ENCODE measurements around the gene ATF6. TPM values are rescaled to one million over a fixed set of nuclear protein-coding genes. Genes with fewer than 3 reads are reported as not detected.
"Not testable (repeated sequence)": the region's sequence is repeated elsewhere in the genome, so short reads cannot be mapped to it uniquely, and the experiment has no call there.

Gene ATF6
- total RNA-seq, 1 experiment from 2014 or later: 20.9 TPM

GRCh38 chr1:161803181-161803580, 37.1 kb downstream of the ATF6 start:
- POLR2A ChIA-PET: no interaction called here
- CTCF ChIA-PET: interaction anchor here (2.4 kb wide), 1 partner anchor 10 kb away, joined by 11 read pairs; no protein-coding TSS in a partner anchor
- RAD21 ChIA-PET (ENCODE audit: low non-redundant PET in 1 of 2, low total read pairs in 2 of 2, uncharacterized antibody in 2 of 2, unreplicated experiment in 2 of 2): no interaction called here

DNA sequence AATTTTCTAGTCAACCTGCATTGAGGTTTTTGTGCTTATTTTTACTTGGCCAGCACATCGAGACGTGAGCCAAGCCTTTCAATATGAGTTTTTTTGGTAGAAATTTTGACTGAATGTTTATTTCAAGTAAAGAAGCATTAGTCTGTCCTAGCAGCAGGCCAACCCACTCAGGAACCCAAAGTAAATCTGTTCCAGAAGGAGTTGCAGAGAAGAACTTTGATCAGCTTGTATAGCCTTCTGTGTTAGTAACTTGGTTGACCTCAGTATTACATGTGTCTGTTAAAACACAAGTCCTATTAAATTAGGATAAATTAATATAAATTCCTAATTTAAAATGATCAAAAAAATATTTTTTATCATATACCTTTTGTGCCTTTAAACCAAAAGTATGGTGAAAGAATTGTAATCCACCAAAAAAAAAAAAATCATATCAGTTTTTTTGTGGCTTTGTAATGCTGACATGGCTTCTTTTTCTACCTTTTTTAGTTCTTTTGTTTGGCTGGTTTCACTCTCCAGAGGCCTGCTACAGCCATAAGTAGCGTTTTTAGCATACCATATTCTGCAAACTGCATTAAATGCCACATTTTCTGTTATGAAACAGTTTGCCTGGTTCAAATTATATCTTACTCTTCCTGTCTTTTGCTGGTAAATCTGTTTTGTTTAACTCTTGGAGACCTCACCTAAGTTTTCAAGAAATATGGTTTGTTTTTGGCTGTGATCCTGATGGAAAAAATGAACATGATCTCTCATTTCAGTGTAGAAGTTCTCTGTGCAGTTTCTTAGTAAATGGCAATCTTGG, 39.5 kb downstream of the ATF6 start:
- ChIA-PET POLR2A (no interaction called here), RAD21 (ENCODE audit: low non-redundant PET in 1 of 2, low total read pairs in 2 of 2, uncharacterized antibody in 2 of 2, unreplicated experiment in 2 of 2) (no interaction called here), CTCF (interaction anchor here (1.2 kb wide), 1 partner anchor 231 kb away, joined by 4 read pairs; no protein-coding TSS in a partner anchor)
- H3K27ac ChIP-seq (ENCODE audit: low read depth, low read length): no peak overlapping the region
- no peak for DNase-seq (ENCODE audit: low read depth, low spot score)
- no peaks in the 10 kb centered on the region for H3K9me3 ChIP-seq (ENCODE audit: control insufficient read depth in 1 of 2, insufficient read depth in 1 of 2, low read depth in 1 of 2, low read length in 2 of 2)
- no peaks in the 10 kb centered on the region for H4K20me1 ChIP-seq (ENCODE audit: insufficient read depth)
- H3K36me3 ChIP-seq (ENCODE audit: control insufficient read depth in 1 of 2, insufficient read depth in 2 of 2, low read length in 2 of 2): no peaks in the 10 kb centered on the region; a peak in 1 of 4 replicates
- H2AFZ ChIP-seq (ENCODE audit: low read depth, low read length, poor library complexity, severe bottlenecking): no peak overlapping the region
- no peaks in the 10 kb centered on the region for H3K4me1 ChIP-seq (ENCODE audit: control insufficient read depth in 1 of 2, insufficient read depth in 2 of 2, low read length in 2 of 2)
- no peak for ATAC-seq
- no peaks in the 10 kb centered on the region for H3K9me2 ChIP-seq (ENCODE audit: insufficient read depth)
- intact Hi-C loops (cut with micrococcal nuclease): no loop called here
- 0 out of 2 replicates have a peak, but pooled peaks cover 4% of the 10 kb centered on the region for H3K79me2 ChIP-seq (ENCODE audit: insufficient read depth, low read length)
- no TSS peak for BruUV-seq (replicated peaks)
- TF ChIP-seq SRF (IDR thresholded peaks at IDR 0.05; ENCODE audit: low read depth) (no peak), ZNF274 (IDR thresholded peaks at IDR 0.05; ENCODE audit: low read depth, low read length) (no peak), ZFX (IDR thresholded peaks at IDR 0.05) (no peak), JUND (IDR thresholded peaks at IDR 0.05) (no peak), CTCF (IDR thresholded peaks at IDR 0.05 in 2 of 3, conservative IDR thresholded peaks at IDR 0.05 in 1 of 3; ENCODE audit: borderline replicate concordance in 1 of 3, insufficient read depth in 1 of 3, low read depth in 2 of 3, low read length in 2 of 3) (no peak)
- no peak overlapping the region for H3K9ac ChIP-seq (ENCODE audit: low read length)
- no peak overlapping the region for H3K4me2 ChIP-seq (ENCODE audit: low read length)
- H3K4me3 ChIP-seq (replicated peaks in 1 of 2; ENCODE audit: low read depth in 1 of 2, low read length in 2 of 2): no peak overlapping the region
- H3K27me3 ChIP-seq (ENCODE audit: insufficient read depth, low read length): no peaks in the 10 kb centered on the region

More at GRCh38 chr1:161803181-161803580, 37.1 kb downstream of the ATF6 start:
- no peaks in the 10 kb centered on the region for H3K27me3 ChIP-seq (ENCODE audit: insufficient read depth, low read length)
- DNase-seq (ENCODE audit: low read depth, low spot score): no peak
- H3K4me3 ChIP-seq (replicated peaks in 1 of 2; ENCODE audit: low read depth in 1 of 2, low read length in 2 of 2): no peak overlapping the region
- H3K9me2 ChIP-seq (ENCODE audit: insufficient read depth): no peaks in the 10 kb centered on the region
- H3K36me3 ChIP-seq (ENCODE audit: control insufficient read depth in 1 of 2, insufficient read depth in 2 of 2, low read length in 2 of 2): no peaks in the 10 kb centered on the region; a peak in 1 of 4 replicates
- TF ChIP-seq YY1 (IDR thresholded peaks at IDR 0.05; ENCODE audit: extremely low read depth, insufficient replicate concordance, low read depth, low read length): no peak
- no peak for TF ChIP-seq POLR2AphosphoS5 (IDR thresholded peaks at IDR 0.05; ENCODE audit: low read depth, low read length)
- no peaks in the 10 kb centered on the region for H3K4me1 ChIP-seq (ENCODE audit: control insufficient read depth in 1 of 2, insufficient read depth in 2 of 2, low read length in 2 of 2)
- no peak for ATAC-seq
- H2AFZ ChIP-seq (ENCODE audit: low read depth, low read length, poor library complexity, severe bottlenecking): no peak overlapping the region
- no peaks in the 10 kb centered on the region for H3K79me2 ChIP-seq (ENCODE audit: insufficient read depth, low read length)
- H3K9me3 ChIP-seq (ENCODE audit: control insufficient read depth in 1 of 2, insufficient read depth in 1 of 2, low read depth in 1 of 2, low read length in 2 of 2): no peaks in the 10 kb centered on the region
- H3K9ac ChIP-seq (ENCODE audit: low read length): no peak overlapping the region
- BruUV-seq (replicated peaks): TSS peak; percentile 9
- H4K20me1 ChIP-seq (ENCODE audit: insufficient read depth): no peaks in the 10 kb centered on the region
- intact Hi-C loops (cut with micrococcal nuclease): no loop called here
- no peak overlapping the region for H3K4me2 ChIP-seq (ENCODE audit: low read length)
- no peak overlapping the region for H3K27ac ChIP-seq (ENCODE audit: low read depth, low read length)

DNA sequence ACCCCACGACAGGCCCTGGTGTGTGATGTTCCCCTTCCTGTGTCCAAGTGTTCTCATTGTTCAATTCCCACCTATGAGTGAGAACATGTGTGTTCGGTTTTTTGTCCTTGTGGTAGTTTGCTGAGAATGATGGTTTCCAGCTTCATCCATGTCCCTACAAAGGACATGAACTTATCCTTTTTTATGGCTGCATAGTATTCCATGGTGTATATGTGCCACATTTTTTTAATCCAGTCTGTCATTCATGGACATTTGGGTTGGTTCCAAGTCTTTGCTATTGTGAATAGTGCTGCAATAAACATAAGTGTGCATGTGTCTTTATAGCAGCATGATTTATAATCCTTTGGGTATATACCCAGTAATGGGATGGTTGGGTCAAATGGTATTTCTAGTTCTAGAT, 43.1 kb downstream of the ATF6 start:
- H3K36me3 ChIP-seq (ENCODE audit: control insufficient read depth in 1 of 2, insufficient read depth in 2 of 2, low read length in 2 of 2); ATAC-seq; H3K9ac ChIP-seq (ENCODE audit: low read length); H3K79me2 ChIP-seq (ENCODE audit: insufficient read depth, low read length); RAD21 ChIA-PET (ENCODE audit: low non-redundant PET in 1 of 2, low total read pairs in 2 of 2, uncharacterized antibody in 2 of 2, unreplicated experiment in 2 of 2); H3K4me3 ChIP-seq (replicated peaks in 1 of 2; ENCODE audit: low read depth in 1 of 2, low read length in 2 of 2); H3K9me3 ChIP-seq (ENCODE audit: control insufficient read depth in 1 of 2, insufficient read depth in 1 of 2, low read depth in 1 of 2, low read length in 2 of 2); H3K4me2 ChIP-seq (ENCODE audit: low read length); H3K27me3 ChIP-seq (ENCODE audit: insufficient read depth, low read length); BruUV-seq (replicated peaks); H3K27ac ChIP-seq (ENCODE audit: low read depth, low read length); H2AFZ ChIP-seq (ENCODE audit: low read depth, low read length, poor library complexity, severe bottlenecking); DNase-seq (ENCODE audit: low read depth, low spot score); H3K9me2 ChIP-seq (ENCODE audit: insufficient read depth); CTCF ChIA-PET; POLR2A ChIA-PET; H3K4me1 ChIP-seq (ENCODE audit: control insufficient read depth in 1 of 2, insufficient read depth in 2 of 2, low read length in 2 of 2); H4K20me1 ChIP-seq (ENCODE audit: insufficient read depth); intact Hi-C loops (cut with micrococcal nuclease): not testable (repeated sequence)

All from HCT116 (cell line).